HG02938 (cell line): ENCODE data around the gene SNTA1.
"Not testable (repeated sequence)": the region's sequence is repeated elsewhere in the genome, so short reads cannot be mapped to it uniquely, and the experiment has no call there.

Experiments used
- ATAC-seq: cut with Tn5 transposase; IDR thresholded peaks from one replicate; pipeline ENCODE4 v1.9.1; 2021; ENCODE audit warnings: mild to moderate bottlenecking, moderate library complexity; ENCODE audit not compliant: unreplicated experiment

The SNTA1 gene

GRCh38 chr20:33433465-33434234 lies 9.9 kb downstream of the SNTA1 start:
- no peak for ATAC-seq

- no peak for ATAC-seq
Measured at GRCh38 chr20:33431797-33432381, 11.7 kb downstream of the SNTA1 start.

GRCh38 chr20:33423875-33424274 lies 19.7 kb downstream of the SNTA1 start:
- ATAC-seq = not testable (repeated sequence)

GRCh38 chr20:33423141-33423834 lies 20.3 kb downstream of the SNTA1 start:
- ATAC-seq = no peak

- ATAC-seq = no peak
Measured at GRCh38 chr20:33419140-33419974, 24.2 kb downstream of the SNTA1 start.

GRCh38 chr20:33418033-33418432 lies 25.5 kb downstream of the SNTA1 start:
- no peak for ATAC-seq

GRCh38 chr20:33415948-33416347 lies 27.6 kb downstream of the SNTA1 start:
- no peak for ATAC-seq

GRCh38 chr20:33412484-33412838 lies 31.1 kb downstream of the SNTA1 start:
- ATAC-seq = no peak

GRCh38 chr20:33411711-33412483 lies 31.7 kb downstream of the SNTA1 start:
- no peak for ATAC-seq

- no peak for ATAC-seq
Measured at GRCh38 chr20:33411242-33411641, 32.3 kb downstream of the SNTA1 start.

GRCh38 chr20:33410081-33410742 lies 33.4 kb downstream of the SNTA1 start:
- ATAC-seq = no peak

- ATAC-seq = no peak
Measured at GRCh38 chr20:33408716-33409654, 34.6 kb downstream of the SNTA1 start.

- no peak for ATAC-seq
Measured at GRCh38 chr20:33408313-33408712, 35.2 kb downstream of the SNTA1 start.

- no peak for ATAC-seq
Measured at GRCh38 chr20:33407796-33408195, 35.8 kb downstream of the SNTA1 start.

GRCh38 chr20:33407251-33407650 lies 36.3 kb downstream of the SNTA1 start:
- no peak for ATAC-seq

GRCh38 chr20:33404281-33404680 lies 39.3 kb downstream of the SNTA1 start:
- no peak for ATAC-seq

GRCh38 chr20:33401921-33402369 lies 41.6 kb downstream of the SNTA1 start:
- ATAC-seq = no peak

GRCh38 chr20:33401184-33401920 lies 42.2 kb downstream of the SNTA1 start, which contains the start of gene CDK5RAP1:
CDK5RAP1 (minus strand) TSS chr20:33401519; CDS start chr20:33397064, 4,455 bp downstream.
- ATAC-seq = peak; percentile 66
